SW480 (cell line): ENCODE measurements around the gene DAB2IP.
A peak's percentile ranks its signal among the peaks of the same experiment; 100 is the strongest.

Experiments used
- DNase-seq: peaks from one replicate; pipeline ENCODE4 v3.0.0-alpha.2; 2016; ENCODE audit warnings: low spot score

DAB2IP gene

DNA sequence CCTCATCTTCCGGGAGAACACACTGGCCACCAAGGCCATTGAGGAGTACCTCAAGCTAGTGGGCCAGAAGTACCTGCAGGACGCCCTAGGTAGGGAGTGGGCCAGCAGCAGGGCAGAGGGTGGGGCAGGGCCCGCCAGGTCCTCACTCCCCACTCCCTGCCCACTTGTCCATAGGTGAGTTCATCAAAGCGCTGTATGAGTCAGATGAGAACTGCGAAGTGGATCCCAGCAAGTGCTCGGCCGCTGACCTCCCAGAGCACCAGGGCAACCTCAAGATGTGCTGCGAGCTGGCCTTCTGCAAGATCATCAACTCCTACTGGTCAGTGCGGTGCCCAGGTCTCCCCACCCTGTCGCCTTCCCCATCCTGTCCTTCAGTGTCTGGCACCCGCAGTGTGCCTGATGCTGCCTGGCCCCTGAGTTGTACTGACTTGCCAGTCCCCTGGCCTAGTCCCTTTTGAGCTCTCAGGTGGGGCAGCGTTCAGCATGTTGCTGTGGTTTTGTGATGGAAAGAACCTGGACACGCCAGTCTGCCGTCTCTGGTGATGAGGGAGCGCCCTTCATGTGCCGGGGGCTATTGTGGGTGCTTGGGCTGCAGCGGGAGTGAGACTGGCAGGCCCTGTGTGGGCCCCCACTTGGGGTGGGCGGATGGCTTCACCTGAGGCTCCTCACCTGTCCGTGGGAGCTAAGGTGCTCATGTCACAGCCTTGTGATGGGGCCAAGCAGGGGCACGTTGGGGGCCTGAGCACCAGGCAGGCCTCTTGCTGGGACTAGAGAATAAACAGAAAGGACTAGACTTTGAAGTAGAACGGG, 112.3 kb downstream of the DAB2IP start:
- peak; percentile 42 for DNase-seq

DNA sequence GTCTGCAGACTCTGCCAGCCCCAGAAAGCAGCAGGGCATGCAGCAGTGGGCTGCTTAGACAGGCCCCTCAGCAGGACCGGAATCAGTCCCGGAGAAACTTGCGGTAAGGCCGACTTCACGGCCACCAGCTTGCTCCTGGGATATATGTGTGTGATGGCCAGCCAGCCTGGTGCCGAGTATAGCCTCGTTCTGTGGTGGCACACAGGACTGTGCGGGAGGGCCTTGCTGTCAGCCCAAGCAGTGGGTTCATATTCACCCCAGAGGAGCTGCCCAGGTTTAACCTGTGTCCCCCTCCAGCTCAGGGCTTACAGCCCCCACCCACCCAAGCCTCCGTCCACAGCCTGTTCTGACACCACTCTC, 112.9 kb downstream of the DAB2IP start:
- DNase-seq, result no peak

DNA sequence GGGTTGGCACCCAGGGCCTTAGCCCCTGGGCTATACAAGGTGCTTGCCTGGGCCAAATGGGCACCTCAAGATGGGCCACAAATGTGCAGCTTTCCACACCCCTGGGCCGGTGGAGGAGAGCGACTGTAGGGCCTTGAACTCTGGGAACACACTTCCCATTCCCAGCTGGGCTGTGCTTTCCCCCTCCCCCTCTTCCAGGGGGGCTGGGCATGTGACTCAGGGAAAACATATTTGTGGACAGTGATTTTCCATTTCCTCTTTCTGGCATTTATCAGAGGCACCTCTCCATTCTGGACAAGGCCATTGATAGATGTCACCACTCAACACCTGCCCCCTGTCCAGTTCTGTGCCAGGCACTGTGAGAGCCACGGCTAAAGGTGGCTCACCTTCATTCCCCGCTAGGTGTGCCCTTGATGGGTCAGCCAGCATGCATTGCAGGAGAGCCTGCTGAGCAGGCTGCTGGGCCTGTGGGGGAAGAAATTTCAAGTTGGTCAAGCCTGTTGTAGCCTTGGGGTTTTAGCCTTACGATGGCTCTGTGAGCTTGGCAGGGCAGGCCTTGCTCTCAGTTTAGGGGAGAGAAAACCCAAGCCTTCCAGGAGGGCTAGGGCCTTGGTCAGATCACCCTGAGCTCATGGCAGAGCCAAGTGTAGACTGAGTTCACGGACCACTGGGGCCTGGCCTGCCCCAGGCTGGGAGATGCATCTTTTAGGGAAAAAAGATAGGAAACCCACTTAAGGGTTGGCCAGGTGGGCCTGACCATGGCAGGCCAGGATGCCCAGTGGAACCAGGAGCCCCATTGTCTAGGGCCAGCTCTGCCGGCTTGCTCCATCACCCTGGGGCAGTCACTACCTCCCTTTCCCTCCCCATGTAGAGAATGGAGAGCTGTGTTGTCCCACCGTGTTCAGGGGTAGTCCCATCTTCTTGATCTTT, 113.9 kb downstream of the DAB2IP start:
- peak; percentile 66 for DNase-seq

DNA sequence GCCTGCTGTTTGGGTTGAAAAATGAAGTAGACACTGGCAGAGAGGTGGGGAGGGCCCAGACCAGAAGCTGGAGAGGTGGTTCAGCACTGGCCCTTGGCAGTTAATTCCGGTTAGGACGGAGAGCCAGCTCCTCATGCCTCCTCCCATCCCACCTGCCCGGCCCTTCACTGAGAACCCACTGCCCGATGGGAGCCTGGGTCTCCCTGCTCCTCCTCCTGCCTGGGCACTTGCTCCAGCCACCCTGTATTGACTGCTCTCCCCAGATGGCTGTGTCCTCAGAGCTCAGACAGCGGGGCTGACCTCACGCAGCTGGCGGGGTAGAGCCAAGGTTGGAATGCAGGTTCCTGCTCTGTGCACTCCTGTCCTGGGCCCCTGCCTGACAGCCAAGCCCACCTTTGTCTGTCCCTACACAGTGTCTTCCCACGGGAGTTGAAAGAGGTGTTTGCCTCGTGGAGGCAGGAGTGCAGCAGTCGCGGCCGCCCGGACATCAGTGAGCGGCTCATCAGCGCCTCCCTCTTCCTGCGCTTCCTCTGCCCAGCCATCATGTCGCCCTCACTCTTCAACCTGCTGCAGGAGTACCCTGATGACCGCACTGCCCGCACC, 114.7 kb downstream of the DAB2IP start:
- DNase-seq, result no peak

DNA sequence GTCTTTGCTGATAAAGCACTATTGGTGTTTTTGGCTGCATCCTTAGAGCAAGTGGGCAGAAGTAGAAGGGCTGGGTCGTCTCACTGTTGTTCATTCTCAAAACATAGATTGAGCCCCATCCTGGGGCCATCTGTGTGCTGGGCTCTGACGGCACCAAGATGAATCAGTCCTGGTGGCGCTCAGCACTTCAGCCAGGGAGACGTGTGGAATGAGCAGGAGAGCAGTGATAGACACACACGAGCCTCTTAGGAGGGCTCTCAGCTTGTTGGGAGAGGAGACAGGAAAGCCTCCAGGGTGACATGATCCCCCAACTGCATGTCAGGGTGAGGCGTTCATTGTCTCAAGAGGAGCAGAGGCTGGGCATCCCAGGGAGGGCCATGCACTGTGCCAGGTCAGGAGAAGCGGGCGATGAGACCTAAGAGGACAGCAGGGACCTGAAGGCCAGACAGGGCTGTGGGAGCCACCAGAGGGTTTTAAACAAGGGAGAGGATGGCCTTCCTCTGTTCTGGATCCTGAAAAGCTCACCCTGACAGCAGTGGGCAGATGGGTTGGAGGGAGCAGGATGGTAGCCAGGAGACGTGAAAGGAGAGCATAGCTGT, 115.8 kb downstream of the DAB2IP start:
- DNase-seq, result no peak

DNA sequence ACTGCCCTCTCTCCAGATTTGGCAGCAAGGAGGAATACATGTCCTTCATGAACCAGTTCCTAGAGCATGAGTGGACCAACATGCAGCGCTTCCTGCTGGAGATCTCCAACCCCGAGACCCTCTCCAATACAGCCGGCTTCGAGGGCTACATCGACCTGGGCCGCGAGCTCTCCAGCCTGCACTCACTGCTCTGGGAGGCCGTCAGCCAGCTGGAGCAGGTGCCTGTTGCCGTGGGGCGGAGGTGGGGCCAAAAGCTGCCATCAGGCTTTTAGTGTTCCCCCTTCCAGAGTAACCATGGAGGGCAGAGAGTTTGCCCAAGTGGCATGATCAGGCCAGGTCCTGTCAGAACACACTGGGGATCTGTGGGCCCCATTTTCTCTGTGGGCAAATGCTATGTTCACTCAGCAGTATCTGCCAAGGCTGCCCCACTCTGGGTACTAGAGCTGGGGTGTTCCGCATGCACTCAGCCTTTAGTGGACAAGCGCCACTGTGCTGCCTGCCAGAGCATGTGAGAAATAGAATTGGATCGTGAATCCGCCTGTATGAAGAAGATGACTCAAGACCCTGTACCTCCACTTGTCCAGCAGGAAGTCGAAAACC, 117.1 kb downstream of the DAB2IP start:
- no peak for DNase-seq

DNA sequence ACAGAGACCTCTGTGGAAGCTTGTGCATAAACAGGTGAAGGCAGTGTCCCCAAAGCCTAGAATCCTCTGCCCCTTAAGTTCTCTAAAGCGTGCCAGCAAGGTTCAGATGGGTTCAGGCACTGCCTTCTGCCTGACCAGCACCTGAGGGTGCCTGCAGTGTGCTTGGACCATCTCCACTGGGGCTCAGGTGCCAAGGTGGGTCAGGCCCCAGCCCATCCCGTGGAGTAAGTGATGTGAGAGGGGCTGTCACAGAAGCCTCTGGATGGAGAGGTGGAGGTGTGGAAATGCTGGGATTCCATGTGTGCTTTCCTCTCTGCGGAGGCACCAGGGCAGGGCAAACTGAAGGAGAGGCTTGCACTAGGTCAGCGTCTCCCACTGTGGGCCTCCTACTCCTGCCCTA, 118.5 kb downstream of the DAB2IP start:
- DNase-seq, result no peak

DNA sequence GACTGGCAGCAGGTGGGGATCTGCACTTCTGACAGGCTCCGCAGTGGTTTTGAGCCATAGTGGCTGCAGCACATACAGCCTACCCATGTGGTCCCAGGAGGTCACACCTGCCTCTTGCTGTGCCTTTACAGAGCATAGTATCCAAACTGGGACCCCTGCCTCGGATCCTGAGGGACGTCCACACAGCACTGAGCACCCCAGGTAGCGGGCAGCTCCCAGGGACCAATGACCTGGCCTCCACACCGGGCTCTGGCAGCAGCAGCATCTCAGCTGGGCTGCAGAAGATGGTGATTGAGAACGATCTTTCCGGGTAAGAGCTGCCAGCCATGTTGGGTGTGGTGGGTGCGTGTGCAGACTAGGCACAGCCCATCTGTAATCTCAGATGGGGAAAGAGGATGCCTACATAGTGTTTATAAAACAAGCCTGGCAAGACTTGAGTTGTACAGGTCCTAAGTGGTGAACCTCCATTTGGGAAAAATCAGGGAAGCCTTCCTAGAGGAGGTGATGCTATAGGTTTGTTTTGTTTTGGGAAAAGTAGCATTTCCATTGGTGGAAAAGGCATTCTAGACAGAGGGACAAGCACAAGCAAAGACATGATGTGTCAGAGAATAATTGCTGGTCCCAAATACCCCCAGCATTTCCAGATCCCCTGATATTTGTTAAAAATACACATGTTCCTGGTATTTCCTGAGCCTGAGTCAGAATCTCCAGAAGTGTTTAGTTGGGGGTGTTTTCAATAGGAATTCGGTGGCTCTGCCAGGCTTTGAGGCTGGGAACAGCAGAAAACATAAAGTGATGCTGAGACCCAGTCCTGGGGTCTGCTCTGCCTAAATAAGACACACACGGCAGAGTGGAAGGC, 119.2 kb downstream of the DAB2IP start:
- no peak for DNase-seq

DNA sequence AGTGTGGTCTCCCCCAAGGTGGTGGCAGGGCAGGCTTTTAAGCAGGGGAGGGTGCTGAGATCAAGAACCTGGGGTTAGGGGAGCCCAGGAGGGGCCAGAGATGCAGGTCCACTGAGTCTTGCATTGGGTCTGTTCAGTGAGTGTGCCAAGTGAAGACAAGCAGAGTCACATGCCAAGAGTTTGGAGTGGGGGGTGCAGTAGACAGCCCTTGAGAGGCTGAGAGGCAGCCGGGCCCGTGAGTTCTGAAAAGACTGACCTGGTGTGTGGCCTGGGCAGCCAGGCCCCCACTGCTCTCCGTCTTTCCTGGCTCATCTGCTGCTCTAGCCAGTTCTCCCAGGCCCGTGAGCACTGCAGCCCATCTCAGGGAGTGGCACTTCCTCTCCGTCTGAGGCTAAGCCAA, 120.0 kb downstream of the DAB2IP start:
- no peak for DNase-seq

DNA sequence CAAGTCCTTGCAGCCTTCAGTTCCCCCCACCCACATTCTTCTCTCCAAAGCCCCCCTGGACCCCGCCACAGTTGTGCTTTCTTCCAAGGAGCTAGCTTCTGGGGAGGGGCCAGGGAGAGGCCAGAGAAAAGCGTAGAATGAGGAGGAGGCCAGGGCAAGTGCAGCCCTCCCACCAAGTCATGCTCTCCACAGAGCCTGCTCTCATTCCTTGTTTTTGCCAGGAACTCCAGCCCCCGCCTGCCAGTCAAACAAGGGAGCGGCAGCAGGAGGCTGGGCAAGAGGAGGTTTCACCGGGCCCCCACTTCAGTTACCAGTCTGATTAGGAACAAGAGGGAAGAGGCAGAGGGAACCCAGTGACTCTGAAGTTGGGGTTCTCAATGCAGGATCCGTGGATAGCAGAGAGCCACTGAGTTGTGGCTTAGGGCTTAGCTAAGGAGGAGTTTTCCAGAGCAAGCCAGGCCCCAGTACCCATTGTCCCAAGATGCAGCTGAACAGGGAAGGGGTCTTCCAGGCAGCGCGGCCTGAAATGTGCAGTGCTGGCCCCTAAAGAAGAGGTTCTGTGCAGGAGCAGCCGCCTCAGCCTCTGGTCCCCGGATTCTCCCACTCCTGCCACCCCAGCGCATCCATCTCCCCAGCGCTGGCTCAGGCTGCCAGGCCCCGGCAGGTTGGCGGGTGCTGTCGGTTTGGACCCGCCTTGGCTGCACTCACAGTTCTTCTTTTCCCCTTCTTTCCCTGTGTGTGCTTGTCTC, 120.6 kb downstream of the DAB2IP start:
- DNase-seq, result no peak

DNA sequence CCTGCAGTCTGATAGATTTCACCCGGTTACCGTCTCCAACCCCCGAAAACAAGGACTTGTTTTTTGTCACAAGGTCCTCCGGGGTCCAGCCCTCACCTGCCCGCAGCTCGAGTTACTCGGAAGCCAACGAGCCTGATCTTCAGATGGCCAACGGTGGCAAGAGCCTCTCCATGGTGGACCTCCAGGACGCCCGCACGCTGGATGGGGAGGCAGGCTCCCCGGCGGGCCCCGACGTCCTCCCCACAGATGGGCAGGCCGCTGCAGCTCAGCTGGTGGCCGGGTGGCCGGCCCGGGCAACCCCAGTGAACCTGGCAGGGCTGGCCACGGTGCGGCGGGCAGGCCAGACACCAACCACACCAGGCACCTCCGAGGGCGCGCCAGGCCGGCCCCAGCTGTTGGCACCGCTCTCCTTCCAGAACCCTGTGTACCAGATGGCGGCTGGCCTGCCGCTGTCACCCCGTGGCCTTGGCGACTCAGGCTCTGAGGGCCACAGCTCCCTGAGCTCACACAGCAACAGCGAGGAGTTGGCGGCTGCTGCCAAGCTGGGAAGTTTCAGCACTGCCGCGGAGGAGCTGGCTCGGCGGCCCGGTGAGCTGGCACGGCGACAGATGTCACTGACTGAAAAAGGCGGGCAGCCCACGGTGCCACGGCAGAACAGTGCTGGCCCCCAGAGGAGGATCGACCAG, 121.3 kb downstream of the DAB2IP start:
- DNase-seq, result no peak

DNA sequence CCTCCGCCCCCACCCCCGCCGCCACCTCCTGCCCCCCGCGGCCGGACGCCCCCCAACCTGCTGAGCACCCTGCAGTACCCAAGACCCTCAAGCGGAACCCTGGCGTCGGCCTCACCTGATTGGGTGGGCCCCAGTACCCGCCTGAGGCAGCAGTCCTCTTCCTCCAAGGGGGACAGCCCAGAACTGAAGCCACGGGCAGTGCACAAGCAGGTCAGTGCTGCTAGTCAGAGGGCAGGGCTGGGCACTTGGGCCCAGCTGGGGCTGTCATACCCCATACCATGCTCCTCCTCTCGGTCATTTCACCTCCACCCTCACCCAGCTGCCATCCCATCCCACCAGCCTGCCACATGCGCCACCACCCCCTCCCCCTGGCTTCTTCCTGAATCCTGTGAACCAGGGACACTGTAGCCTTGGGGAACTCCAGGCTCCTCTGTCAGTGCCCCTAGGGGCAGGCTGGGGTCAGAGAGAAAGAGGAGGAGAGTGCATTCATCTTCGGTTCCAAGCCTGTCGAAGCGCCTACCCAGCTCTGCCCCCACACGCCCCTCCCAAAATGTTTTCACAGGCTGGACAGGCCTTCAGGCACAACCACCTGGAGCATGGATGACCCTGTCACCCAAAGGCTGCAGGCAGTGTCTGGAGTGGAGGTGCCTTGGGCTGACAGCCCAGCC, 122.0 kb downstream of the DAB2IP start:
- no peak for DNase-seq

DNA sequence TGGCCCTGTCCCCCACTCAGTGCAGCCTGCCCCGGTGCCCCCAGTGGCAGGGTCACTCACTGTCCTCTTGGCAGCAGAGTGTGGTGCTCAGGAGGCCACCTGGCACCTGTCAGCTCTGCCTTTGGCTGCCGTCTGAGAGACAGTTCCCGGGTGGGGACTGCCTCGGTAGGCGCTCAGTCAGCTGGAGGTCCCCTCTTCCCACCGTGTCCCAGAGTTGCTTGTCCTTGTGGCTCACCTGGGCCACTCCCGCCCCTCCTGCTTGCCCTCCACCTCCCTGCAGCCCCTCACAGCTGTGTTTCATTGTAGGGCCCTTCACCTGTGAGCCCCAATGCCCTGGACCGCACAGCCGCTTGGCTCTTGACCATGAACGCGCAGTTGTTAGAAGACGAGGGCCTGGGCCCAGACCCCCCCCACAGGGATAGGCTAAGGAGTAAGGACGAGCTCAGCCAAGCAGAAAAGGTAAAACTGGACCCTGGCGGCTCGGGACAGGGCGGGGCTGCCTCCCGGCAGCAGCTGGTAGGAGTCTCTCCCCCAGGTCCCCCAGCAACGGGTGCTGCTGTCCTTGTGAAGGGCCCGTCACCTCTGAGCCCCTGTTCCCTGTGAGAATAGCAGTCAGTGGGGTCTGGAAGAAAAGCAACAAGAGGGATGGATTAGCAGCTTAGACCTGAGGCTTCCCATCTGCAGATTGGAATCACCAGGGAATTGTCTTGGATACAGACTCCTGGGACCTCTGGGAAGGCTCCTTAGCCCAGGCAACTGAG, 122.7 kb downstream of the DAB2IP start:
- DNase-seq, result no peak

DNA sequence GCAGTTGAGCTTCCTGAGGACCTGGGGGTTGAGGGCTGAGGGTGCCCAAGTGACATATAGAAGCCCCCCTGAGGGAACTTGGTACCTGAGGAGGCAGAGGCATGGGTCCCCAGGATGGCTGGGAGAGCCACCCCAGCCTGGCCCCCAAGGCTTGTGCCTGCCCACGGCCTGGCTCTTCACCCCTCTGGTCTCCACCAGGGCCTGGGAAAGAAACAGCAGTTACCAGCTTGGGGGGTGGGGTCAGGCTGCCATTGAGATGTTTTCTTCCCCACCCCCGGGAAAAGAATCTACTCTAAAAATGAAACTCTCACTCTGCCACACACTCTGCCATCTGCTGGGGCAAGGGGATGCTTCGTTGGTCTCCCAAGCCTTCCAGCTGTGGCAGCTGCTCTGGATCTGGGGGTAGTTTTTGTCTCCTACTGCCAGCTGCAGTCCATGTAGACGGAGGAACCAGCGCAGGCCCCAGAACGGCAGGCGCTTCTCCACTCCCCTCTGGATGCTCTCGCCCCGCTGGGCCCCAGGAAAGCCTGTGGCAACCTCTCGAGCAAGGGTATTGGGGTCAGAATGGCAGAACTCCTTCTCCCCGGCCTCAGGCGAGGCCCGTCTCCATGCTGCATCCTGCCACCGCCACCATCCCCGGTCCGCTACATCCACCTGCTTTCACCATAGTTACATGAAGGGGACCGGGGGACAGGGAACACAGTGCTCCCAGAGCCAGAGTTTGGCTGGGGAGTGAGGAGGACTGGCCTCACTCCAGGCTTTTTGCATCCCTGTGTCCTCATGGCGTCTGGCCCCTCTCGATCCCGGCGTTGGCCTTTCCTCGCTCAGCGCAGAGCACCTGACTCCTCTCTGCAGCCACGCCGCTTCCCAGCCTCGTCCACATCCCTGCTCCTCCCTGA, 123.5 kb downstream of the DAB2IP start:
- DNase-seq, result no peak

DNA sequence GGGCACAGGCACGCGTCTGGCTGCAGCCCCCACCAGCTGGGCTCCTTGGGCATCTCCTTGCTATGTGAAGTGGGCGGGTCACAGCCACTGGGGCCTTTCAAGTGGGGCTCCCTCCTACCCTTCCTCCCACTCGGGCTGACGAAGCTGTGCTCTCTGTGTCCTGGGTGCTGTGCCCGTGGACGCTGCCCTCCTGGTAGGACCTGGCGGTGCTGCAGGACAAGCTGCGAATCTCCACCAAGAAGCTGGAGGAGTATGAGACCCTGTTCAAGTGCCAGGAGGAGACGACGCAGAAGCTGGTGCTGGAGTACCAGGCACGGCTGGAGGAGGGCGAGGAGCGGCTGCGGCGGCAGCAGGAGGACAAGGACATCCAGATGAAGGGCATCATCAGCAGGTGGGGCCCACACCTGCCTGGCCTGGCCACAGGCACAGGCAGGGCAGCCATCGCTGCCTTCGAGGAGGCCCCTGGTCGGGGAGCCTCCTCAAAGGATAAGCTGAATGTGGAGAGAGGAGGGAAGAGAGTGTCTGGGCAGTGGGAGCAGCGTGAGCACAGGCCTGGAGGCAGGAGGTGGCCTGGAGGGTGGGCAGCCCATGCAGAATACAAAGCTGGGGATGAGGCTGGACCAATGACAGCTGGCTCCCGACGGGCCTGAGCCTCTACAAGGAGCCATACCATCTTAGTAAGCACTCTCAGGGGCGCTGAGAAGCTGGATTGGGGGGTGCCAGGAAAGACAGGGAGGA, 124.7 kb downstream of the DAB2IP start:
- no peak for DNase-seq
